ACC112 (cell line): ENCODE results near the gene RALGPS1.
A peak's percentile ranks its signal among the peaks of the same experiment; 100 is the strongest.

Source experiments
- H2AFZ ChIP-seq: fragments of 200-600 bp; sonication (generic); one replicate; pipeline ENCODE4 v1.6.0; 2017; ENCODE audit warnings: antibody characterized with exemption, low read length; ENCODE audit not compliant: unreplicated experiment
- H3K27ac ChIP-seq: fragments of 200-600 bp; sonication (generic); 2 replicates; pipeline ENCODE4 v1.5.1; 2014; ENCODE audit warnings: low read depth, mild to moderate bottlenecking, antibody characterized with exemption, low read length, moderate library complexity
- H3K27me3 ChIP-seq: fragments of 200-600 bp; sonication (generic); 2 replicates; pipeline ENCODE4 v1.6.1; 2014; ENCODE audit warnings: mild to moderate bottlenecking, antibody characterized with exemption, low read length, moderate library complexity, mixed read lengths; ENCODE audit not compliant: insufficient read depth
- H3K36me3 ChIP-seq: fragments of 200-600 bp; sonication (generic); 2 replicates; pipeline ENCODE4 v1.6.1; 2016; ENCODE audit warnings: mild to moderate bottlenecking, antibody characterized with exemption, low read length, moderate library complexity, mixed read lengths; ENCODE audit not compliant: insufficient read depth
- H3K4me1 ChIP-seq: fragments of 200-600 bp; sonication (generic); one replicate; pipeline ENCODE4 v1.6.1; 2016; ENCODE audit warnings: low read length, mixed read lengths; ENCODE audit not compliant: insufficient read depth, unreplicated experiment, control insufficient read depth
- H3K4me3 ChIP-seq: fragments of 200-600 bp; sonication (generic); 2 replicates; pipeline ENCODE4 v1.5.1; 2014; ENCODE audit warnings: mild to moderate bottlenecking, low read depth, low read length
- H3K79me2 ChIP-seq: fragments of 200-600 bp; sonication (generic); one replicate; pipeline ENCODE4 v1.6.0; 2016; ENCODE audit warnings: low read length; ENCODE audit not compliant: control insufficient read depth, unreplicated experiment, insufficient read depth

Gene RALGPS1

GRCh38 chr9:127066851-127067136, 152.2 kb downstream of the RALGPS1 start:
- no peaks in the 10 kb centered on the region for H3K36me3 ChIP-seq
- H3K27ac ChIP-seq, result peak overlapping the region; percentile 77
- H3K4me1 ChIP-seq, result peaks cover 15% of the 10 kb centered on the region
- no peak overlapping the region for H3K4me3 ChIP-seq
- peak overlapping the region; percentile 13 for H2AFZ ChIP-seq
- H3K27me3 ChIP-seq, result no peaks in the 10 kb centered on the region
- H3K79me2 ChIP-seq, result no peaks in the 10 kb centered on the region

- H3K27ac ChIP-seq, result no peak overlapping the region
- H3K36me3 ChIP-seq, result no peaks in the 10 kb centered on the region
- peaks cover 15% of the 10 kb centered on the region for H3K4me1 ChIP-seq
- H3K79me2 ChIP-seq, result no peaks in the 10 kb centered on the region
- no peak overlapping the region for H2AFZ ChIP-seq
- no peak overlapping the region for H3K4me3 ChIP-seq
- H3K27me3 ChIP-seq, result no peaks in the 10 kb centered on the region
These were observed 153.1 kb downstream of the RALGPS1 start for GRCh38 chr9:127067603-127068220.

GRCh38 chr9:127074561-127075548, 160.3 kb downstream of the RALGPS1 start:
- Histone ChIP-seq H3K4me1 (no peaks in the 10 kb centered on the region), H3K27me3 (no peaks in the 10 kb centered on the region), H3K79me2 (no peaks in the 10 kb centered on the region), H3K4me3 (no peak overlapping the region), H2AFZ (no peak overlapping the region), H3K36me3 (no peaks in the 10 kb centered on the region), H3K27ac (no peak overlapping the region)

- no peaks in the 10 kb centered on the region for H3K27me3 ChIP-seq
These were observed 161.2 kb downstream of the RALGPS1 start for GRCh38 chr9:127075624-127076372.

GRCh38 chr9:127076860-127077643, 162.5 kb downstream of the RALGPS1 start:
- no peaks in the 10 kb centered on the region for H3K4me1 ChIP-seq
- H2AFZ ChIP-seq, result no peak overlapping the region
- no peak overlapping the region for H3K4me3 ChIP-seq
- no peaks in the 10 kb centered on the region for H3K27me3 ChIP-seq
- H3K27ac ChIP-seq, result no peak overlapping the region
- H3K36me3 ChIP-seq, result no peaks in the 10 kb centered on the region
- H3K79me2 ChIP-seq, result no peaks in the 10 kb centered on the region

More at GRCh38 chr9:127075624-127076372, 161.2 kb downstream of the RALGPS1 start:
- no peak overlapping the region for H3K4me3 ChIP-seq
- H3K36me3 ChIP-seq, result no peaks in the 10 kb centered on the region
- H2AFZ ChIP-seq, result no peak overlapping the region
- no peaks in the 10 kb centered on the region for H3K79me2 ChIP-seq
- no peaks in the 10 kb centered on the region for H3K4me1 ChIP-seq
- H3K27ac ChIP-seq, result no peak overlapping the region

- Histone ChIP-seq H3K27ac (no peak overlapping the region), H2AFZ (no peak overlapping the region)
These were observed 163.0 kb downstream of the RALGPS1 start for GRCh38 chr9:127077644-127077946.

GRCh38 chr9:127078336-127078735, 163.8 kb downstream of the RALGPS1 start:
- Histone ChIP-seq H3K27me3 (no peaks in the 10 kb centered on the region), H3K4me1 (no peaks in the 10 kb centered on the region), H3K36me3 (no peaks in the 10 kb centered on the region), H3K79me2 (no peaks in the 10 kb centered on the region), H3K4me3 (no peak overlapping the region), H3K27ac (no peak overlapping the region), H2AFZ (no peak overlapping the region)

More at GRCh38 chr9:127077644-127077946, 163.0 kb downstream of the RALGPS1 start:
- H3K4me1 ChIP-seq, result no peaks in the 10 kb centered on the region
- H3K4me3 ChIP-seq, result no peak overlapping the region
- no peaks in the 10 kb centered on the region for H3K36me3 ChIP-seq
- H3K27me3 ChIP-seq, result no peaks in the 10 kb centered on the region
- H3K79me2 ChIP-seq, result no peaks in the 10 kb centered on the region

GRCh38 chr9:127078988-127079387, 164.4 kb downstream of the RALGPS1 start:
- Histone ChIP-seq H3K4me3 (no peak overlapping the region), H3K27me3 (no peaks in the 10 kb centered on the region), H3K4me1 (no peaks in the 10 kb centered on the region), H3K79me2 (no peaks in the 10 kb centered on the region), H2AFZ (no peak overlapping the region), H3K27ac (no peak overlapping the region), H3K36me3 (no peaks in the 10 kb centered on the region)

- H3K79me2 ChIP-seq, result no peaks in the 10 kb centered on the region
- H2AFZ ChIP-seq, result no peak overlapping the region
- H3K27me3 ChIP-seq, result no peaks in the 10 kb centered on the region
- H3K4me1 ChIP-seq, result no peaks in the 10 kb centered on the region
- H3K27ac ChIP-seq, result no peak overlapping the region
- no peak overlapping the region for H3K4me3 ChIP-seq
- H3K36me3 ChIP-seq, result no peaks in the 10 kb centered on the region
These were observed 165.0 kb downstream of the RALGPS1 start for GRCh38 chr9:127079446-127080140.
